Esophagus squamous epithelium (tissue), 5 donors: ENCODE data around the gene SLC10A2. TPM values are rescaled to one million over a fixed set of nuclear protein-coding genes. Genes with fewer than 3 reads are reported as not detected.

ENCODE experiments used
- DNase-seq: peaks from one replicate; lab custom pipeline; 2025; lab: John Stamatoyannopoulos, UW
- H3K27ac ChIP-seq, 4 donors: fragments of 200-600 bp; sonication (generic); one replicate each; pipeline ENCODE4 v1.5.1; 2016 to 2019; ENCODE audit warnings: mild to moderate bottlenecking in 1 of 4
- H3K27me3 ChIP-seq, 4 donors: fragments of 200-600 bp; sonication (generic); 1 replicate in 3 of 4; 2 replicates in 1 of 4; pipeline versions ENCODE4 v1.5.1 to v1.6.0; 2017 to 2021; ENCODE audit warnings: antibody characterized with exemption in 1 of 4
- H3K36me3 ChIP-seq, 3 donors: fragments of 200-600 bp; sonication (generic); one replicate each; pipeline ENCODE4 v1.5.1; 2016 to 2019
- H3K4me1 ChIP-seq, 3 donors: fragments of 200-600 bp; sonication (generic); one replicate each; pipeline ENCODE4 v1.5.1; 2017 to 2019
- H3K4me3 ChIP-seq, 4 donors: fragments of 200-600 bp; sonication (generic); 1 replicate in 3 of 4; 2 replicates in 1 of 4; pipeline ENCODE4 v1.5.1; 2016 to 2019; ENCODE audit warnings: mild to moderate bottlenecking in 2 of 4, moderate library complexity in 1 of 4
- H3K9me3 ChIP-seq, 3 donors: fragments of 200-600 bp; sonication (generic); one replicate each; pipeline ENCODE4 v1.5.1; 2016 to 2019
- POLR2A ChIP-seq, 4 donors: fragments of 450-650 bp; IDR thresholded peaks; one replicate each; pipeline ENCODE4 v1.6.1; 2017; ENCODE audit warnings: antibody characterized with exemption in 4 of 4, mild to moderate bottlenecking in 4 of 4, moderate library complexity in 3 of 4
- WGBS, 2 donors: methylation state at CpG; one replicate each; pipeline ENCODE4 v1.1.5; 2018; 5-methylcytosine and 5-hydroxymethylcytosine counted together
- intact Hi-C: fragments of 100-400 bp; cut with DNase I; formaldehyde crosslinking; loops from one replicate; pipeline ENCODE4 v1.15.0; 2022
- total RNA-seq, 4 donors: library from RNA; depleted of rRNA; stranded (reverse); fragments of >200 nt; gene quantifications; one replicate each; pipeline ENCODE4 v1.1.0, GENCODE V29; 2016
- TF ChIP-seq, protein P1 (sequence below), 6 experiments: fragments of 450-650 bp in 4 of 6; fragments of 200-600 bp in 2 of 6; sonication (generic) in 2 of 6; IDR thresholded peaks; one replicate each; pipeline ENCODE4 v1.5.1; 2016 to 2019; ENCODE audit warnings: antibody characterized with exemption in 6 of 6, mild to moderate bottlenecking in 4 of 6, moderate library complexity in 4 of 6
- donor health status: DM: yes; HTN: yes; CAD: no.

Gene SLC10A2
- total RNA-seq, 4 donors from 2014 or later, result not detected

DNA sequence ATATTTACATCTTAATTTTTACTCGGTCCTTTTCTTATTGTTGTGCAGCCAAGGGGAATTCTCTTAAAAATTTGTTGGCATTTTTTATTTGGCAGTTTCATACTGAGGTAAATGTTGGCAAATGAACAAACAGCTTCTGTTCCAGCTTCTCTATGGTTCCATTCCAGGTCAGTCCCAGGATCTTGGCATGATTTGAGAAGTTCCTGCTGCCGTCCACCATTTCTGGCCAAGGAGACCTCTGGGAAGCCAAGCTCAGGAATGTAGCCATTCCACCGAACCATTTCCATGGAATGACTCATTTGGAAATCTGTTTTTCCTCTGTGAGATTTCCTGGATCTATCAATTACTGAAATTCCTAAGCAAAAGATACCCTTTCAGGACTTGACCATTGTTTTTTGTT is 43.9 kb downstream of the SLC10A2 start:
- 22 to 26% methylated on average over 3 of the region's 3 CpGs for WGBS, 2 donors
- no peak for DNase-seq
- intact Hi-C loops, result no loop called here
- TF ChIP-seq POLR2A (IDR thresholded peaks at IDR 0.05), result no peak
- TF ChIP-seq, protein P1, sequence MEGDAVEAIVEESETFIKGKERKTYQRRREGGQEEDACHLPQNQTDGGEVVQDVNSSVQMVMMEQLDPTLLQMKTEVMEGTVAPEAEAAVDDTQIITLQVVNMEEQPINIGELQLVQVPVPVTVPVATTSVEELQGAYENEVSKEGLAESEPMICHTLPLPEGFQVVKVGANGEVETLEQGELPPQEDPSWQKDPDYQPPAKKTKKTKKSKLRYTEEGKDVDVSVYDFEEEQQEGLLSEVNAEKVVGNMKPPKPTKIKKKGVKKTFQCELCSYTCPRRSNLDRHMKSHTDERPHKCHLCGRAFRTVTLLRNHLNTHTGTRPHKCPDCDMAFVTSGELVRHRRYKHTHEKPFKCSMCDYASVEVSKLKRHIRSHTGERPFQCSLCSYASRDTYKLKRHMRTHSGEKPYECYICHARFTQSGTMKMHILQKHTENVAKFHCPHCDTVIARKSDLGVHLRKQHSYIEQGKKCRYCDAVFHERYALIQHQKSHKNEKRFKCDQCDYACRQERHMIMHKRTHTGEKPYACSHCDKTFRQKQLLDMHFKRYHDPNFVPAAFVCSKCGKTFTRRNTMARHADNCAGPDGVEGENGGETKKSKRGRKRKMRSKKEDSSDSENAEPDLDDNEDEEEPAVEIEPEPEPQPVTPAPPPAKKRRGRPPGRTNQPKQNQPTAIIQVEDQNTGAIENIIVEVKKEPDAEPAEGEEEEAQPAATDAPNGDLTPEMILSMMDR (IDR thresholded peaks at IDR 0.05), result no peak
- Histone ChIP-seq H3K9me3 (peaks cover 0 to 9% (median 0%) of the 10 kb centered on the region in 3 donors), H3K4me3 (no peak overlapping the region), H3K27me3 (no peaks in the 10 kb centered on the region), H3K27ac (no peak overlapping the region), H3K4me1 (no peaks in the 10 kb centered on the region), H3K36me3 (no peaks in the 10 kb centered on the region)

DNA sequence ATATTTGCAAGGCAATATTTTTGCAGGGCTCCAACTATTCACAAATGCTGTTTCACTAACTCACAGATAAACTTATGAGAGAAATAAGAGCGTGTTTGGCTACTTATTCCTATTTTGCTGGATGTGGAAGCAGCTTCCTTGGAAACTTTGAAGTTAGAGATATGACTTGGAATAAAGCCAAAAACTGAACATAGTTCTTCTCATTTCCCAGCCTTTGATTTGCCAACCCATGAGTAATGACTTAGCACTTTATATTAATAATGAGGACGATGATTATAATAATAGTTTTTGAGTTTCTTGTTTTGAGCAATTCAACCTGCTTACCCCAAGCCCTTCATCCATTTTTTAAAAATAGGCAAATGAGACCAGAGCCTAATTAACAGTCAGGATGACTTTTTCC is 47.7 kb downstream of the SLC10A2 start:
- Histone ChIP-seq H3K27ac (no peak overlapping the region), H3K9me3 (no peaks in the 10 kb centered on the region), H3K36me3 (no peaks in the 10 kb centered on the region), H3K4me3 (no peak overlapping the region), H3K4me1 (no peaks in the 10 kb centered on the region), H3K27me3 (no peaks in the 10 kb centered on the region)
- no peak for DNase-seq
- 36 to 46% methylated on average over 2 of the region's 2 CpGs for WGBS, 2 donors
- TF ChIP-seq, protein P1 (IDR thresholded peaks at IDR 0.05), result no peak
- no peak for TF ChIP-seq POLR2A (IDR thresholded peaks at IDR 0.05)
- intact Hi-C loops, result no loop called here

DNA sequence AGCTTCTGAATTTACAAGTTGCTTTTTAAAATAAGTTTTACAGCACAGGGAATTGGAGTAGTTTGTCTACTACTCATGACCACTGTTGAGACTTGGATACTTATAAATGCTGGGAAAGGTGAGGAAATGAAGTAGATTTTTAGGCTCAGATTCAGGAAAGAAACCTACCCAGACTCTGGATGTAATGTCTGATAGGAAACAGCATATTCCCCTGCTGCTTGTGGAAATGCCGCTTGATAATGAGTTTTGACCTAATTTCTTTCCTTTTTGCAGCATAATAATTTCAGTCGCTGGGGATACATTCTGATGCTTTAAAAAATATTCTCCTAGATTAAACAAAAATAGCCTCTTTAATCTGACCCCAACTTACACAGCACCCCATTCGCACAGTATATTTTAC is 53.6 kb downstream of the SLC10A2 start:
- Histone ChIP-seq H3K36me3 (no peaks in the 10 kb centered on the region), H3K9me3 (no peaks in the 10 kb centered on the region), H3K4me3 (no peak overlapping the region), H3K4me1 (no peaks in the 10 kb centered on the region), H3K27me3 (no peaks in the 10 kb centered on the region), H3K27ac (no peak overlapping the region)
- DNase-seq, result no peak
- 89 to 91% methylated on average over 3 of the region's 3 CpGs for WGBS, 2 donors
- intact Hi-C loops, result no loop called here
- no peak for TF ChIP-seq POLR2A (IDR thresholded peaks at IDR 0.05)
- TF ChIP-seq, protein P1 (IDR thresholded peaks at IDR 0.05), result no peak

DNA sequence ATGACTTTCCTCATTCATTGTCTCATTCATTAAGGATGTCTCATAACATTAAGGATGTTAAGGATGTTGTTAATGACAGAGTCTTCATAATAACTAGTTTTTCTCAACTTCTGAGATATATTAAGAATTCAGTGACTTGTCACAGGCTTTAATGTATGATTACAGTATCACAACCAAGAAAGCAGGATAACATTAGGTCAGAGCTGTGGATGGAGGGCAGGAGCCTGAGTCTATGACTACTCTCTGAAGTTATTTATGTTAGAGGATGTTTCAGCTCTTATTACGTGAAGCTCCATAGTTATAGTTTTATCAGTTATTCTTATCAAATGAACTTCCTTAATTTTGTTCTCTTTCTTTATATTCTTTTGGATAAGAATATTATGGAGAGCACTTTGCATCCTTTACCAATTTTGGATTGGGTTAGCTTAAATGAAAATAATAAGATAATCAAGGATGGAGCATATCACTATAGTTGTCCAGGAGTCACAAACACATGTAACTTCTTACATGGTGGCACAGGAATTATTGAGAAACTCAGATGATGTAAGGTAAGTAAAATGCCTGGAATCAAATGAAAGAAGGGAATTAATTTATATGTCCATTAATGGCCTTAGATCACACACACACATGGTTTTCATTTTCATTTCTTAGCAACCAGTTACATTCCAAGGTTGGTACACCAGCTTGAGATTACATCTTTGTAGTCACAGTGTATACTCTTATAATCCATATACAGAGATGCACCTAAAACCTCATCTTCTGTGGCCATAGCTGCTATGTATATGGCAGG is 57.0 kb downstream of the SLC10A2 start:
- WGBS, 2 donors, result 0 to 50% methylated on average over 1 of the region's 1 CpG
- intact Hi-C loops, result no loop called here
- H3K27ac ChIP-seq, result no peak overlapping the region
- H3K9me3 ChIP-seq, result no peaks in the 10 kb centered on the region
- H3K27me3 ChIP-seq, result no peaks in the 10 kb centered on the region
- no peak for DNase-seq
- no peaks in the 10 kb centered on the region for H3K36me3 ChIP-seq
- TF ChIP-seq, protein P1 (IDR thresholded peaks at IDR 0.05), result no peak
- TF ChIP-seq POLR2A (IDR thresholded peaks at IDR 0.05), result no peak
- no peak overlapping the region for H3K4me3 ChIP-seq
- H3K4me1 ChIP-seq, result no peaks in the 10 kb centered on the region

DNA sequence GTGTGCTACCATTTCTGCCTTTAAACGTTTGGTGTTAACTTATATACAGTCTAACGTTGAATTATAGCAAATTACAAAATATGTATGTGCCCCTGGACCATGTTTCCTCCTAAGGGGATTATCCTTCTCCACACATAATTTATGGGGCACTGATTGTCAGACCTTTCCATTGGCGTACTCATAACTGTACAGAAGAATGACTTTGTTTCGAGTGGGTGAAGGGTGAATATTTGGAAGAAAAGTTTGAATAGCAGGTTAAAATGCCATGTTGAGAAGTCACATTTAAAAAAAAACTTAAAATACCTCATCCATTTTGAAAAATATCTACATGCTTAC is 58.8 kb downstream of the SLC10A2 start:
- Histone ChIP-seq H3K4me3 (no peak overlapping the region), H3K27me3 (no peaks in the 10 kb centered on the region), H3K4me1 (peaks cover 0 to 10% (median 0%) of the 10 kb centered on the region in 3 donors), H3K36me3 (no peaks in the 10 kb centered on the region), H3K27ac (no peak overlapping the region), H3K9me3 (no peaks in the 10 kb centered on the region)
- TF ChIP-seq, protein P1 (IDR thresholded peaks at IDR 0.05), result no peak
- TF ChIP-seq POLR2A (IDR thresholded peaks at IDR 0.05), result no peak
- DNase-seq, result no peak
- intact Hi-C loops, result no loop called here
- WGBS, 2 donors, result 71 to 75% methylated on average over 4 of the region's 4 CpGs
